Pons (tissue), 1 donor: ENCODE data around the gene SULT1C3.
"Not testable (repeated sequence)": the region's sequence is repeated elsewhere in the genome, so short reads cannot be mapped to it uniquely, and the experiment has no call there.

Experiments used
- DNase-seq: peaks from one replicate; pipeline ENCODE4 v3.0.0-alpha.2; 2016; ENCODE audit warnings: low spot score

Gene SULT1C3

DNA sequence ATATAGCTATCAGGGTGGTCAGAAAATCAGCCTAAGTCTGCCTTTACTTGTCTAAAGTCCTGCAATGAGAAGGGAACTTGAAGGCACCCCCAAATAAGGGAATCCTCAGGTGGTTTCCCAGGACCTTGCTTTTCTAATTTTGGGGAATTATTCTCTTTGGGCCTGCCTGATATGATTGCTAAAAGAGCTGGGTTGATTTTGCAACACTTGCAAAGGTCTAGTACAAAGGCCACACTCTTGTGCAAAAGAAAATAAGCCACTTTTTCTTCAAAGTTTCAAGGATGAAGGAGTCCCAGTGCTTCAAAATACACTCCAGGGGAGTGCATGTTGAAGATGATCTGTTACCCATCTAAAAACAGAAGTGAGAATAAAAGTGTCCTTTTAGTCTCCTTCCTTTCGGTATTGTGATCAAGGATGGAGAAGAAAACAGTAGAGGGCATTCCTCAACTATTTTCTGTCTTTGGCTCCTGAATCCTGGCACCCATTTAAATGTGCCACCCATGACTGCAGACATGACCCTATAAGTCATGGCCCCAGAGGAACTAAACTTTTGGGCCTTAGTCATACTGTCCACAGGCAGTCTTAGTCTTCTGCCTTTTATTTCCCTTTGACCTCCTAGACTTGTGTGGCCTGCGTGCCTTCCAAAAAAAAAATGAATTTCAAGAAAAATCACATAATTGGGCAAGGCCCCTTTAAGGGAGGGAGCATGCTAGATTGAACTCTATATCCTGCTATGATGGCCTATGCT lies 5.1 kb downstream of the SULT1C3 start:
- no peak for DNase-seq

DNA sequence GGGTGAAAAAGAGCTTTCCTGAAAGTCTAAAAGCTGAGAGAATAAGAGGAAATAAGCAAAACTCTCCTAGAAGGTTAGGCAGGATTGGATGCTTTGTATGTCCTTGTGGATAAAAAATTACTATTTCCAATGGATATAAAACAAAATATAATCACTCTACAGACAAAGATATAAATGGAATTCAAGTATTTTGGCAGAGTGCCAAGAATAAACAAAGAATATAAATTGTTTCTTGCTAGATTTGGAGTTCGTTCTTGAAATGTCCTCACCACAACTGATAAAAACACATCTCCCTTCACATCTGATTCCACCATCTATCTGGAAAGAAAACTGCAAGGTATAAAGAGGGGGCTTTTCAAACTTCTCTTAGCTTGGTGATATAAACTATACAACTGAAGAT lies 13.3 kb downstream of the SULT1C3 start:
- no peak for DNase-seq

- no peak for DNase-seq
Measured at GRCh38 chr2:108257757-108258331, 18.1 kb downstream of the SULT1C3 start.

DNA sequence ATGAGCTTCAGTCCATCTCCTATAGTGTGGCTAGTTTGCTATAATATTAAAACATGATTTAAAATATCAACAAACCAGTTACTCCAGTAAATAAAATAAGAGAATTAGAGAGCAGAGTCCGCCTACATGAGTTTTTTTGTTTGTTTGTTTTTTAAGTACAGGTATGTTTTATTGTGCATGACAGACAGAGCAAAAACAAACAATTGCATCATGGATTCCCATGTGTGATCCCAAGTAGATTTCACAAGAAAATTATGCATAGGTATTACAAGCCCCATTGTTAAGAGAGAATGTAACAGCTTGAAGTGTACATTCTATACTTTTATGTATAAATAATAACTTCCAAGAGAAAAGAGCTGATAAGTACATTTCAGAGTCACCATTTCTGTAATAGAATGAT lies 21.0 kb downstream of the SULT1C3 start:
- DNase-seq: no peak

DNA sequence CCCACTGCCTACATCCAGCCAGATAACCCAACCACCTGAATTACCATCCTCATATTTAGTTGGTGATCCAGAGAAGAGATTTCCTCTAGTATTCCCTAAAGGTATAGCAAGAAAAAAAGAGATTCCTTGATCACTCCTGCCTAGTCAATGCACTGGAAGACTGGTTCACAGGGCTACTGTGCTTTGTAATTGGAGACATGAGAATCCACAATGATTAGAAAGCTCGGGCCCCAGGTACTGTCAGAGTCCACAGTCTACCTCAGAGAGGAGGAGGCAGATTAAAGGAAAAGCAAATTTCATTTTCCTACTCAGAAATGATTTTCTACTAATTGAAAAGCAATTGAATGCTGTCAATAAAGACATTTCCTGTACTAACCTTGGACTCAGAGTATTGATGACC lies 22.3 kb downstream of the SULT1C3 start:
- DNase-seq: no peak

GRCh38 chr2:108263401-108263800 lies 23.6 kb downstream of the SULT1C3 start:
- no peak for DNase-seq

DNA sequence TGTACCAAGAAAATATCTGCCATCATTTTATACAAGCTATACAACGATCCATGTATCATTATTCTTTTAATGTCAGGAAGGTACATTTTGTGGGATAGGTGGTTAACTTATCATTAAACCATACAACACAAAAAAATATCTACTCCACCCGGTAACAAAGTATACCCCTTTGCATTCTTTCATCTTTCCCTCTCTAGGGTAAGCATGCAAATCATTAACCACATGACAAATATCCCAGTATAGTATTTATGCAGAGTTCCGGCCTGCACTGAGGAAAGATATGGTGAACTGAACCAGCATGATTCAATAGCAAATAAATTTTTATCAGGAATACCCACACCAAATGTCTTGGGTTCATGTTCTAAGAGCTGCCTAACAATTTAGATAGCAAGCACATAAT lies 26.4 kb downstream of the SULT1C3 start:
- no peak for DNase-seq

- peak; percentile 52 for DNase-seq
Measured at GRCh38 chr2:108267101-108267500, 27.3 kb downstream of the SULT1C3 start.

DNA sequence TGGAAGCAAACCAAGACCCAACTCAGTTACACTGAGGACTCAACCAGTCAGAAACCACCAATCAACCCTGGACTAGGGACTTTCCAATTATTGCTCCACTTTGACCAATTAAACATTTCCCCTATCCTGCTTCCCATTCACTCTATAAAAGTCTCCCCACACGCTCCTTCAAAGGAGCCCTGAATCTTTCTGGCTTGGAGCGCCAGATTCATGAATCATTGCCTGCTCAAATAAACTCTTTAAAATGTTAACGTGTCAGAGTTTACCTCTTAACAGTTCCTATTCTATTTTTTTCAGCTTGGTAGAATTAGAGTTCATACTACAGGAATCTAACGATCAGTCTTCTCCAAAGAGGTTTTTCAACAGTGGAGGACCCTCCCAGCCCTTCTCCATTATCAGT lies 28.2 kb downstream of the SULT1C3 start:
- DNase-seq: no peak

- no peak for DNase-seq
Measured at GRCh38 chr2:108270346-108270745, 30.6 kb downstream of the SULT1C3 start.

GRCh38 chr2:108270768-108271506 lies 31.2 kb downstream of the SULT1C3 start:
- no peak for DNase-seq

DNA sequence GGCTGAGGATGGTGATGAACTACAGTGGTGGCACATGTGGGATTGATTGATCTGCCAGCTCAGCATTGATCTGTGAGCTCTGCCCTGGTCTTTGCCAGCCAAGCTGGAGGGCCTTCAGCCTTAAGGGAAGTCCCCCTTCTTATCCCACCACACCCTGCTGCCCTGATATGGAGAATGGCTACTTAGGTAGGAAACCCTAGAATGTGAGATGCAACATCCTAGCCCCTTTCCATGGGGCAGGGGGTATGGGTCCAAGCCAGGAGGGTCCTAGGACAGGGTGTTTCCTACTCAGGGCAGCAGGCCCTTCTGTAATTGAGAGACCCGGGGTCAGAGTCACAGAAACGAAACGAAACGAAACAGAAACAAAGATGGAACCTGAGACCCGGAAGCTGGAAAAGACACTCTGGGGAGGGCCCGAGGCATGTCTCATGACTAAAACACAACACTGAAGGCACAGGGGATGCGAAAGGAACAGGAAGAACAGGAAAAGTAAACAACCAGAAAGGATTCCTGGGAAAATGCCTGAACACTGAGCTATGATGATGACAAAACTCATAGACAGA lies 32.0 kb downstream of the SULT1C3 start:
- DNase-seq: no peak

- no peak for DNase-seq
Measured at GRCh38 chr2:108278631-108279030, 38.9 kb downstream of the SULT1C3 start.

DNA sequence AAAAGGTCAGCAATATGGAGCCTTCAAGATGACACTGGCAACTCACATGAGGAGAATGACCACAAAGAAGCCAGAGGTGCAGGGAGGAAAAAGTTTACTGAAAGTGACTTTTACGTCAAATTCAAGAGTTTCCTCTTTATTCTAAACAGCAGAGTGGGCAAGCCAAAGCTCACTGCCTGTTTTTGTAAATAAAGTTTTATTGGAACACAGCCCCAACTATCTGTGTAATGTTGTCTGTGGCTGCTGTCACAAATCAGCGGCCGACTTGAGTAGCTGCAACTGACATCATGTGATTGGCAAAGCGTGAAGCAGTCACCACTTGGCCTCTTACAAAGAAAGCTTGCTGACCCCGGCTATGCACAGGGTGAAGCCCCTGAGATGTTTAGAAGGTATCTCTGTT lies 39.7 kb downstream of the SULT1C3 start:
- no peak for DNase-seq

DNA sequence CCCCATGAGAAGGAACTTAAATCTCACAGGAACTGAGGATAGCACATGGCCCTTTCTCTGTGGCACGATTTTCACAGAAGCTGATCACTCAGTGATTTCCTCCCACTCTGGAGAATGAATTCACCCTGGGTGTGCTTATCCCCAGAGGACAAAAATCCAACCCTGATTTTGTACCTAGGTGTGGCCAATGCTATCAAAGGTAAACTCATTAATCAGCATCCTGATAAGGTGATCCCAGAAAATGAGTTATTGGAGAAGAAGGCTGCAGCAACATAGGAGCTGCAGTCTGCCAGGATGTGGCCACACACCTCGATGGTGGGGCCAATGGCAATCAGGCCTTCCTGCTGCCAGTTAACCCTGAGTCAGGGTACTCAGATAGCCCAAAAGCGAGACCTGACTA lies 40.7 kb downstream of the SULT1C3 start:
- no peak for DNase-seq

GRCh38 chr2:108284566-108284965 lies 44.8 kb downstream of the SULT1C3 start:
- DNase-seq: not testable (repeated sequence)

- no peak for DNase-seq
Measured at GRCh38 chr2:108285616-108286015, 45.8 kb downstream of the SULT1C3 start.

GRCh38 chr2:108287169-108287568 lies 47.4 kb downstream of the SULT1C3 start:
- no peak for DNase-seq

DNA sequence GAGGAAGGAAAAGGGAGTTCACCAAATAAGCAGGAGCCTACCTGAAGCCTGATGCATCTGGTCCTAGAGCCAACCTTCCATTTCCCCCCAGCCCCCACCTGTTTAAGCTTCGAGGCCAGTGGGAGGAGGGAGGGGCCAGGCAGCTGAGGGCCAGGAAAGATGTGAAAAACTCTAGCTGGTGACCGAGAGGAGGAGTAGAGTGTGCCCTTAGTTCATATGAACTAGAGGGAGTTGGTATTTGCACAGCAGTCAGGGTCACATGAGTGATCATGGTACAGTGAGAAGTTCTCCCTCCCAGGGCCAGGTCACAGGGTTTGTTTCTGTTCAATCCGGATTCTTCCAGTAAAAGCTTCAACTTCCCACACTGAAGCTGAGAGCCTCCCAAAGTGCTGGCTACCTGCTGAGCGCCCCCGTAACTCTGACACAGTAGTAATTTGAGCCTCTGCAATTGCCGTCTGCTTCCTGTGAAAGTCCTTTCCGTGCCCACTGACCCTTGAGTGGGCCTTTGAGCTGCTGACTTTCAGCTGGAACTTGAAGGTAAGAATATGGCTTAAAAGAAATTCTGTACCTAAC lies 48.9 kb downstream of the SULT1C3 start, which contains the start of gene SULT1C2:
Gene SULT1C2, plus strand, starts transcription at position 362 of the 573 bp plus-strand sequence. CDS start 4,773 bp downstream, outside the sequence.
- peak; percentile 19 for DNase-seq

DNA sequence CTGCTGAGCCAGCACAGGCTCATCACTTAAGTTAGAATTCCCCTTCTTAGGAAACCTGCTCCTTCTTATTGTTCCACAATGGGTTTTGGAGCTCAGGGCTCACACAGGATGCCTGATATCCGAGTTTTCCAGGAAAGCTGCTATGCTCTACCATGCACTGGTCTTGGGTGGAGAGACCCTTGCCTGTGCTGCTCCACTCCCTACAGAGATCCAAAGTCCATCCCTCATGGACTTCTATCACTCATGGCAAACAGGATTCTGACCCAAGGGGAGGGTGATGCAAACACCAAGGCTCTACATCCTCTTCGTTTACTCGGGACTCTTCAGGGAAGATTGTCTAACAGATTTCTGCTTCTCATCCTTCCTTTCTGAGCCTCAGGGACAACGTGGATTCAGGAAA lies 54.1 kb downstream of the SULT1C3 start:
- no peak for DNase-seq

GRCh38 chr2:108297436-108298141 lies 57.8 kb downstream of the SULT1C3 start:
- no peak for DNase-seq

GRCh38 chr2:108301558-108301957 lies 61.8 kb downstream of the SULT1C3 start:
- no peak for DNase-seq
